GM12878 (cell line): ENCODE results near the gene PMM1. TPM values are rescaled to one million over a fixed set of nuclear protein-coding genes. Genes with fewer than 3 reads are reported as not detected.

Experiments used
- ATF7 ChIP-seq: fragments of 450-650 bp; IDR thresholded peaks from 2 replicates; pipeline ENCODE4 v1.6.1; 2016; ENCODE audit warnings: low read depth, mild to moderate bottlenecking
- BMI1 ChIP-seq: fragments of 450-650 bp; IDR thresholded peaks from 2 replicates; pipeline ENCODE4 v1.6.1; 2016; ENCODE audit warnings: mild to moderate bottlenecking, moderate library complexity, borderline replicate concordance
- CHD2 ChIP-seq: IDR thresholded peaks from 2 replicates; pipeline ENCODE4 v1.6.1; 2011; ENCODE audit warnings: low read depth, low read length, improper control_type of control experiment, borderline replicate concordance
- E2F4 ChIP-seq: IDR thresholded peaks from 2 replicates; pipeline ENCODE4 v1.6.1; 2012; ENCODE audit warnings: low read depth, low read length, improper control_type of control experiment
- POLR2AphosphoS2 ChIP-seq: IDR thresholded peaks from 2 replicates; pipeline ENCODE4 v1.6.1; 2011; ENCODE audit warnings: low read depth, mild to moderate bottlenecking, low read length, improper control_type of control experiment, moderate library complexity
- polyA plus RNA-seq, 11 experiments: library from polyadenylated mRNA; depleted of rRNA in 4 of 11; unstranded in 6 of 11; stranded (reverse) in 5 of 11; fragments of >200 nt; fragmentation: Nextera tagmentation in 4 of 11; fragmentation: Illumina TruSeq in 1 of 11; extraction: Ambion mirVana in 4 of 11; extraction: Trizol in 1 of 11; gene quantifications; 1 replicate in 1 of 11; 2 replicates in 10 of 11; pipeline versions ENCODE4 v1.2.1 to v1.2.3, GENCODE V29; 2011 to 2016; ENCODE audit warnings: inconsistent platforms in 2 of 11, missing spikeins in 2 of 11, low read depth in 1 of 11
- total RNA-seq, 4 experiments: library from RNA; depleted of rRNA in 3 of 4; stranded (reverse); fragments of >200 nt in 3 of 4; fragmentation: Illumina TruSeq in 1 of 4; extraction: Trizol in 1 of 4; gene quantifications; 2 replicates each; pipeline versions ENCODE4 v1.2.1 to v1.2.3, GENCODE V29; 2013 to 2021
- TF ChIP-seq, protein P1 (sequence below): fragments of 450-650 bp; IDR thresholded peaks from 2 replicates; pipeline ENCODE4 v1.6.1; 2018; ENCODE audit warnings: mild to moderate bottlenecking, low read depth, moderate library complexity; ENCODE audit not compliant: partially characterized antibody

PMM1 gene
- total and polyA plus RNA-seq, 10 of the 15 experiments (the other 5 are each of a cell fraction or from before 2014, with no cell fraction given), result 8.2 to 32.2 (median 16.9) TPM

DNA sequence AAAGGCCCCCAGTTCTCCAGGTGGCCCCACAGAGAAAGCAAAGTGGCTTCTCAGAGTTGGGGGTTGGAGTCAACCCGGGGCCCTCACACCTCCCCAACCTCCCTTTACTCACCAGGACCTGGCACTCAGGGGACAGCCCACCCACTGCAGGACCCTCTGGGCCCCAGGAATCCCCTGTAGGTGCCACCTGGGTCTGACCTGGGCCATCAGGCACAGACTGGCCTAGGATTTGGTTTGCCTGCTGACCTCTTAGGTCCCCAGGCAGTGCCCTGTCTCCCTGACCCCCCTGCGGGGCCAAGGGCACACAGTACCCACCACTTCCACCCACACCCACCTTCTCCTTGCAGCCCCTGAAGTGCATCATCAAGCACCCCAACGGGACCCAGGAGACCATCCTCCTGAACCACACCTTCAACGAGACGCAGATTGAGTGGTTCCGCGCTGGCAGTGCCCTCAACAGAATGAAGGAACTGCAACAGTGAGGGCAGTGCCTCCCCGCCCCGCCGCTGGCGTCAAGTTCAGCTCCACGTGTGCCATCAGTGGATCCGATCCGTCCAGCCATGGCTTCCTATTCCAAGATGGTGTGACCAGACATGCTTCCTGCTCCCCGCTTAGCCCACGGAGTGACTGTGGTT, 61.4 kb downstream of the PMM1 start (continued):
- TF ChIP-seq BMI1 (no peak), POLR2AphosphoS2 (0 out of 2 replicates have a peak, but pooled peaks have one; percentile 52), ATF7 (no peak), CHD2 (no peak), E2F4 (no peak)
- TF ChIP-seq, protein P1, sequence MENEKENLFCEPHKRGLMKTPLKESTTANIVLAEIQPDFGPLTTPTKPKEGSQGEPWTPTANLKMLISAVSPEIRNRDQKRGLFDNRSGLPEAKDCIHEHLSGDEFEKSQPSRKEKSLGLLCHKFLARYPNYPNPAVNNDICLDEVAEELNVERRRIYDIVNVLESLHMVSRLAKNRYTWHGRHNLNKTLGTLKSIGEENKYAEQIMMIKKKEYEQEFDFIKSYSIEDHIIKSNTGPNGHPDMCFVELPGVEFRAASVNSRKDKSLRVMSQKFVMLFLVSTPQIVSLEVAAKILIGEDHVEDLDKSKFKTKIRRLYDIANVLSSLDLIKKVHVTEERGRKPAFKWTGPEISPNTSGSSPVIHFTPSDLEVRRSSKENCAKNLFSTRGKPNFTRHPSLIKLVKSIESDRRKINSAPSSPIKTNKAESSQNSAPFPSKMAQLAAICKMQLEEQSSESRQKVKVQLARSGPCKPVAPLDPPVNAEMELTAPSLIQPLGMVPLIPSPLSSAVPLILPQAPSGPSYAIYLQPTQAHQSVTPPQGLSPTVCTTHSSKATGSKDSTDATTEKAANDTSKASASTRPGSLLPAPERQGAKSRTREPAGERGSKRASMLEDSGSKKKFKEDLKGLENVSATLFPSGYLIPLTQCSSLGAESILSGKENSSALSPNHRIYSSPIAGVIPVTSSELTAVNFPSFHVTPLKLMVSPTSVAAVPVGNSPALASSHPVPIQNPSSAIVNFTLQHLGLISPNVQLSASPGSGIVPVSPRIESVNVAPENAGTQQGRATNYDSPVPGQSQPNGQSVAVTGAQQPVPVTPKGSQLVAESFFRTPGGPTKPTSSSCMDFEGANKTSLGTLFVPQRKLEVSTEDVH, result no peak

Other genes starting within 250 kb of the PMM1 start
Only the 7 nearest of the 12 such genes appear.
- gene ACO2, start 120.7 kb downstream of the PMM1 start, total RNA-seq (2014; rRNA removed), result 115 and 132 TPM in 2 replicates
- 63.2 and 69.0 TPM in 2 replicates for gene ACO2, start 120.7 kb downstream of the PMM1 start, total RNA-seq (2014; rRNA removed; fragmentation: Illumina TruSeq; extraction: Trizol)
- 127 and 133 TPM in 2 replicates for gene ACO2, start 120.7 kb downstream of the PMM1 start, total RNA-seq (2021)
- 16.1 and 22.4 TPM in 2 replicates for gene ACO2, start 120.7 kb downstream of the PMM1 start, polyA plus RNA-seq (2011; rRNA removed)
- 41.6 and 102 TPM in 2 replicates for gene ACO2, start 120.7 kb downstream of the PMM1 start, polyA plus RNA-seq (2014; fragmentation: Illumina TruSeq; extraction: Trizol)
- 10 to 100 TPM; 21.4 to 22.3 TPM for gene ACO2, start 120.7 kb downstream of the PMM1 start, polyA plus RNA-seq (2014; fragmentation: Nextera tagmentation; extraction: Ambion mirVana)
- 74.8 and 83.8 TPM in 2 replicates for gene ACO2, start 120.7 kb downstream of the PMM1 start, polyA plus RNA-seq (2014; rRNA removed)
- gene ACO2, start 120.7 kb downstream of the PMM1 start, polyA plus RNA-seq (2016; fragmentation: Nextera tagmentation; extraction: Ambion mirVana), result 100 to 1,000 TPM; 211 to 214 TPM
- 10.0 and 12.2 TPM in 2 replicates for gene POLR3H, start 45.4 kb downstream of the PMM1 start, total RNA-seq (2014; rRNA removed)
- 14.4 and 17.4 TPM in 2 replicates for gene POLR3H, start 45.4 kb downstream of the PMM1 start, total RNA-seq (2014; rRNA removed; fragmentation: Illumina TruSeq; extraction: Trizol)
- gene POLR3H, start 45.4 kb downstream of the PMM1 start, total RNA-seq (2021), result 36.6 and 40.9 TPM in 2 replicates
- gene POLR3H, start 45.4 kb downstream of the PMM1 start, polyA plus RNA-seq (2011; rRNA removed), result 15.7 and 29.8 TPM in 2 replicates
- 12.3 and 26.2 TPM in 2 replicates for gene POLR3H, start 45.4 kb downstream of the PMM1 start, polyA plus RNA-seq (2014; fragmentation: Illumina TruSeq; extraction: Trizol)
- gene POLR3H, start 45.4 kb downstream of the PMM1 start, polyA plus RNA-seq (2014; fragmentation: Nextera tagmentation; extraction: Ambion mirVana), result 1 to 10 TPM; 3.5 to 5.8 TPM
- 23.1 and 26.0 TPM in 2 replicates for gene POLR3H, start 45.4 kb downstream of the PMM1 start, polyA plus RNA-seq (2014; rRNA removed)
- 10 to 100 TPM; 58.7 to 62.7 TPM for gene POLR3H, start 45.4 kb downstream of the PMM1 start, polyA plus RNA-seq (2016; fragmentation: Nextera tagmentation; extraction: Ambion mirVana)
- gene CSDC2, start 28.8 kb downstream of the PMM1 start, total RNA-seq (2014; rRNA removed), result not detected in 2 replicates
- not detected in 2 replicates for gene CSDC2, start 28.8 kb downstream of the PMM1 start, total RNA-seq (2014; rRNA removed; fragmentation: Illumina TruSeq; extraction: Trizol)
- 0.08 and 0.13 TPM in 2 replicates for gene CSDC2, start 28.8 kb downstream of the PMM1 start, total RNA-seq (2021)
- not detected in 2 replicates for gene CSDC2, start 28.8 kb downstream of the PMM1 start, polyA plus RNA-seq (2011; rRNA removed)
- not detected in 2 replicates for gene CSDC2, start 28.8 kb downstream of the PMM1 start, polyA plus RNA-seq (2014; fragmentation: Illumina TruSeq; extraction: Trizol)
- gene CSDC2, start 28.8 kb downstream of the PMM1 start, polyA plus RNA-seq (2014; fragmentation: Nextera tagmentation; extraction: Ambion mirVana), result not detected
- gene CSDC2, start 28.8 kb downstream of the PMM1 start, polyA plus RNA-seq (2014; rRNA removed), result not detected in 2 replicates
- not detected for gene CSDC2, start 28.8 kb downstream of the PMM1 start, polyA plus RNA-seq (2016; fragmentation: Nextera tagmentation; extraction: Ambion mirVana)
- gene DESI1, start 31.2 kb upstream of the PMM1 start, total RNA-seq (2014; rRNA removed), result 30.8 and 31.2 TPM in 2 replicates
- gene DESI1, start 31.2 kb upstream of the PMM1 start, total RNA-seq (2014; rRNA removed; fragmentation: Illumina TruSeq; extraction: Trizol), result 32.8 and 37.1 TPM in 2 replicates
- gene DESI1, start 31.2 kb upstream of the PMM1 start, total RNA-seq (2021), result 48.2 and 51.7 TPM in 2 replicates
- gene DESI1, start 31.2 kb upstream of the PMM1 start, polyA plus RNA-seq (2011; rRNA removed), result 29.4 and 33.7 TPM in 2 replicates
- gene DESI1, start 31.2 kb upstream of the PMM1 start, polyA plus RNA-seq (2014; fragmentation: Illumina TruSeq; extraction: Trizol), result 48.1 and 51.7 TPM in 2 replicates
- gene DESI1, start 31.2 kb upstream of the PMM1 start, polyA plus RNA-seq (2014; fragmentation: Nextera tagmentation; extraction: Ambion mirVana), result 10 to 100 TPM in 1 of 2 experiments, 1 to 10 TPM in 1; 8.0 to 17.2 TPM
- 44.0 and 46.4 TPM in 2 replicates for gene DESI1, start 31.2 kb upstream of the PMM1 start, polyA plus RNA-seq (2014; rRNA removed)
- 10 to 100 TPM; 76.3 to 76.8 TPM for gene DESI1, start 31.2 kb upstream of the PMM1 start, polyA plus RNA-seq (2016; fragmentation: Nextera tagmentation; extraction: Ambion mirVana)
- 360 and 389 TPM in 2 replicates for gene XRCC6, start 31.5 kb upstream of the PMM1 start, total RNA-seq (2014; rRNA removed)
- gene XRCC6, start 31.5 kb upstream of the PMM1 start, total RNA-seq (2014; rRNA removed; fragmentation: Illumina TruSeq; extraction: Trizol), result 370 and 398 TPM in 2 replicates
- 331 and 336 TPM in 2 replicates for gene XRCC6, start 31.5 kb upstream of the PMM1 start, total RNA-seq (2021)
- 212 and 219 TPM in 2 replicates for gene XRCC6, start 31.5 kb upstream of the PMM1 start, polyA plus RNA-seq (2011; rRNA removed)
- gene XRCC6, start 31.5 kb upstream of the PMM1 start, polyA plus RNA-seq (2014; fragmentation: Illumina TruSeq; extraction: Trizol), result 443 and 471 TPM in 2 replicates
- 100 to 1,000 TPM; 186 to 334 TPM for gene XRCC6, start 31.5 kb upstream of the PMM1 start, polyA plus RNA-seq (2014; fragmentation: Nextera tagmentation; extraction: Ambion mirVana)
- 327 and 336 TPM in 2 replicates for gene XRCC6, start 31.5 kb upstream of the PMM1 start, polyA plus RNA-seq (2014; rRNA removed)
- 100 to 1,000 TPM; 683 to 718 TPM for gene XRCC6, start 31.5 kb upstream of the PMM1 start, polyA plus RNA-seq (2016; fragmentation: Nextera tagmentation; extraction: Ambion mirVana)
- 196 and 204 TPM in 2 replicates for gene SNU13, start 99.0 kb upstream of the PMM1 start, total RNA-seq (2014; rRNA removed)
- gene SNU13, start 99.0 kb upstream of the PMM1 start, total RNA-seq (2014; rRNA removed; fragmentation: Illumina TruSeq; extraction: Trizol), result 153 and 157 TPM in 2 replicates
- gene SNU13, start 99.0 kb upstream of the PMM1 start, total RNA-seq (2021), result 232 and 236 TPM in 2 replicates
- gene SNU13, start 99.0 kb upstream of the PMM1 start, polyA plus RNA-seq (2011; rRNA removed), result 158 and 265 TPM in 2 replicates
- gene SNU13, start 99.0 kb upstream of the PMM1 start, polyA plus RNA-seq (2014; fragmentation: Illumina TruSeq; extraction: Trizol), result 123 and 211 TPM in 2 replicates
- 100 to 1,000 TPM; 611 to 870 TPM for gene SNU13, start 99.0 kb upstream of the PMM1 start, polyA plus RNA-seq (2014; fragmentation: Nextera tagmentation; extraction: Ambion mirVana)
- 246 and 249 TPM in 2 replicates for gene SNU13, start 99.0 kb upstream of the PMM1 start, polyA plus RNA-seq (2014; rRNA removed)
- gene SNU13, start 99.0 kb upstream of the PMM1 start, polyA plus RNA-seq (2016; fragmentation: Nextera tagmentation; extraction: Ambion mirVana), result 100 to 1,000 TPM; 457 to 472 TPM
- gene MEI1, start 109.7 kb upstream of the PMM1 start, total RNA-seq (2014; rRNA removed), result 33.4 and 42.2 TPM in 2 replicates
- gene MEI1, start 109.7 kb upstream of the PMM1 start, total RNA-seq (2014; rRNA removed; fragmentation: Illumina TruSeq; extraction: Trizol), result 28.1 and 30.3 TPM in 2 replicates
- 31.0 and 33.1 TPM in 2 replicates for gene MEI1, start 109.7 kb upstream of the PMM1 start, total RNA-seq (2021)
- 30.6 and 33.9 TPM in 2 replicates for gene MEI1, start 109.7 kb upstream of the PMM1 start, polyA plus RNA-seq (2011; rRNA removed)
- gene MEI1, start 109.7 kb upstream of the PMM1 start, polyA plus RNA-seq (2014; fragmentation: Illumina TruSeq; extraction: Trizol), result 19.2 and 27.9 TPM in 2 replicates
- 10 to 100 TPM; 32.3 to 37.7 TPM for gene MEI1, start 109.7 kb upstream of the PMM1 start, polyA plus RNA-seq (2014; fragmentation: Nextera tagmentation; extraction: Ambion mirVana)
- 44.8 and 47.3 TPM in 2 replicates for gene MEI1, start 109.7 kb upstream of the PMM1 start, polyA plus RNA-seq (2014; rRNA removed)
- gene MEI1, start 109.7 kb upstream of the PMM1 start, polyA plus RNA-seq (2016; fragmentation: Nextera tagmentation; extraction: Ambion mirVana), result 10 to 100 TPM; 48.8 to 48.9 TPM